ENCODE data around the gene GATD1. TPM values are rescaled to one million over a fixed set of nuclear protein-coding genes. Genes with fewer than 3 reads are reported as not detected.
"Not testable (repeated sequence)": the region's sequence is repeated elsewhere in the genome, so short reads cannot be mapped to it uniquely, and the experiment has no call there.

Gene GATD1
- total RNA-seq, 2 experiments from 2014 or later: 109 to 117 TPM

DNA sequence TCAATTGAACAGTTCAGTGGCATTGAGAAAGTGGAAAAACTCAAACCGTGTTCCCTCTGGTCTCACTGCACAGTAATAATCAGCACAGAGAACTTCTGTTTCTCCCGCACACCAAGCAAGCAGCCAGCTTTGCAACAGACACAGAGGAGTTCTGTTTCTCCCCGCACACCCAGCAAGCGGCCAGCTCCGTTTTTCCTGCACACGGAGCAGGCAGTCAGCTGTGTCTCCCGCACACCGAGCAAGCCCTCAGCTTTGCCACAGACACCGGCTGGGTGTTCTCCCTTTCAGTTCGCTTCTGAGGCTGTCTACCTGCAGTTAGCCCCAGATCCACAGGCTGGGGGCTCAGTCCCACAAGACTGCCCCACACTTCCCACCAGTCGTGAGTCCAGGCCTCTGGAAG lies 39.9 kb downstream of the GATD1 start:
- Histone ChIP-seq H3K9me2 (ENCODE audit: insufficient read depth, low read length) (no peaks in the 10 kb centered on the region), H3K4me2 (ENCODE audit: low read length) (no peak overlapping the region), H4K20me1 (ENCODE audit: insufficient read depth, low read length) (no peaks in the 10 kb centered on the region), H3K4me1 (ENCODE audit: insufficient read depth, low read length, poor library complexity, severe bottlenecking) (no peaks in the 10 kb centered on the region), H3K36me3 (ENCODE audit: insufficient read depth, low read length) (no peaks in the 10 kb centered on the region), H2AFZ (ENCODE audit: low read length) (no peak overlapping the region), H3K4me3 (ENCODE audit: low read depth, low read length, poor library complexity, severe bottlenecking) (no peak overlapping the region), H3K79me2 (ENCODE audit: insufficient read depth, low read depth, low read length) (no peaks in the 10 kb centered on the region), H3K27ac (ENCODE audit: low read depth, low read length, poor library complexity, severe bottlenecking) (no peak overlapping the region), H3K9me3 (ENCODE audit: low read length) (no peaks in the 10 kb centered on the region)
- TF ChIP-seq, protein P1, sequence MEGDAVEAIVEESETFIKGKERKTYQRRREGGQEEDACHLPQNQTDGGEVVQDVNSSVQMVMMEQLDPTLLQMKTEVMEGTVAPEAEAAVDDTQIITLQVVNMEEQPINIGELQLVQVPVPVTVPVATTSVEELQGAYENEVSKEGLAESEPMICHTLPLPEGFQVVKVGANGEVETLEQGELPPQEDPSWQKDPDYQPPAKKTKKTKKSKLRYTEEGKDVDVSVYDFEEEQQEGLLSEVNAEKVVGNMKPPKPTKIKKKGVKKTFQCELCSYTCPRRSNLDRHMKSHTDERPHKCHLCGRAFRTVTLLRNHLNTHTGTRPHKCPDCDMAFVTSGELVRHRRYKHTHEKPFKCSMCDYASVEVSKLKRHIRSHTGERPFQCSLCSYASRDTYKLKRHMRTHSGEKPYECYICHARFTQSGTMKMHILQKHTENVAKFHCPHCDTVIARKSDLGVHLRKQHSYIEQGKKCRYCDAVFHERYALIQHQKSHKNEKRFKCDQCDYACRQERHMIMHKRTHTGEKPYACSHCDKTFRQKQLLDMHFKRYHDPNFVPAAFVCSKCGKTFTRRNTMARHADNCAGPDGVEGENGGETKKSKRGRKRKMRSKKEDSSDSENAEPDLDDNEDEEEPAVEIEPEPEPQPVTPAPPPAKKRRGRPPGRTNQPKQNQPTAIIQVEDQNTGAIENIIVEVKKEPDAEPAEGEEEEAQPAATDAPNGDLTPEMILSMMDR (conservative IDR thresholded peaks at IDR 0.05; ENCODE audit: low read length): no peak
- no peak for TF ChIP-seq EZH2phosphoT487 (IDR thresholded peaks at IDR 0.05; ENCODE audit: borderline replicate concordance, low read depth, low read length)
- CTCF ChIA-PET (ENCODE audit: unreplicated experiment): no interaction called here
- POLR2A ChIA-PET: no interaction called here
- no peak for DNase-seq (ENCODE audit: low spot score)
- no TSS peak for BruUV-seq (replicated peaks)
- intact Hi-C loops (cut with micrococcal nuclease; ENCODE audit: unreplicated experiment): no loop called here

DNA sequence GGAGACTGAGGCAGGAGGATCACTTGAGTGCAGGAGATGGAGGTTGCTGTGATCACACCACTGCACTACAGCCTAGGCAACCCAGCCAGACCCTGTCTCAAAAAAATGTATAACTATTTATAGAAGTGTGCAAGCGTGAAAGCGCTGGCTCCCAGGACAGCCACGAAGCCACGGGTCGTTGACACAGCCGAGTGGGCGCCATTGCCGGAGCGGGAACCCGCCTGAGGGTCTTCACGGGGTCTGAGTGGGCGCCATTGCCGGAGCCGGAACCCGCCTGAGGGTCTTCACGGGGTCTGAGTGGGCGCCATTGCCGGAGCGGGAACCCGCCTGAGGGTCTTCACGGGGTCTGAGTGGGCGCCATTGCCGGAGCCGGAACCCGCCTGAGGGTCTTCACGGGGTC lies 42.7 kb downstream of the GATD1 start:
- H3K36me3 ChIP-seq (ENCODE audit: insufficient read depth, low read length); POLR2A ChIA-PET: not testable (repeated sequence)

DNA sequence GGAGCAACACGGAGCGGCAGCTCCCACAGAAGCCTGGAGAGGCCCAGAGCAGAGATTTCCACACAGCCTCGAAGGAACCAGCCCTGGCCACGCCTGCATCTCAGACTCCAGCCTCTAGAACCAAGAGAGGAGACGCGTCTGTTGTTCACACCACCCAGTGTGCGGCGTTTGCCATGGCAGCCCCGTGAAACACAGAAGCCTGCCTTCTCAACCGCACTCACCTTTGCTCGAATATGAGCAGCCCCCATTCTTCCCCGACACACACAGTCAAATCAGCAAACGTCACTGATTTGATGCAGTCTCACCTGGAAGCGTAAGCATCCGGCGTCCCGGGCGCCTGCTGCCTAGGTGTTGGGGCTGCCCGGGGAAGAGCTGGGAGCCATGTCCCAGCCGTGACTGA lies 44.2 kb downstream of the GATD1 start:
- no peak for TF ChIP-seq EZH2phosphoT487 (IDR thresholded peaks at IDR 0.05; ENCODE audit: borderline replicate concordance, low read depth, low read length)
- TF ChIP-seq, protein P1 (conservative IDR thresholded peaks at IDR 0.05; ENCODE audit: low read length): no peak

More for the DNA sequence above, 42.7 kb downstream of the GATD1 start:
- H2AFZ ChIP-seq (ENCODE audit: low read length); H3K4me1 ChIP-seq (ENCODE audit: insufficient read depth, low read length, poor library complexity, severe bottlenecking); H3K9me3 ChIP-seq (ENCODE audit: low read length); CTCF ChIA-PET (ENCODE audit: unreplicated experiment); DNase-seq (ENCODE audit: low spot score); intact Hi-C loops (cut with micrococcal nuclease; ENCODE audit: unreplicated experiment); H3K79me2 ChIP-seq (ENCODE audit: insufficient read depth, low read depth, low read length); H4K20me1 ChIP-seq (ENCODE audit: insufficient read depth, low read length); H3K9me2 ChIP-seq (ENCODE audit: insufficient read depth, low read length); H3K4me3 ChIP-seq (ENCODE audit: low read depth, low read length, poor library complexity, severe bottlenecking); H3K4me2 ChIP-seq (ENCODE audit: low read length); BruUV-seq (replicated peaks); H3K27ac ChIP-seq (ENCODE audit: low read depth, low read length, poor library complexity, severe bottlenecking): not testable (repeated sequence)

More for the DNA sequence above, 44.2 kb downstream of the GATD1 start:
- Histone ChIP-seq H3K27ac (ENCODE audit: low read depth, low read length, poor library complexity, severe bottlenecking) (no peak overlapping the region), H2AFZ (ENCODE audit: low read length) (no peak overlapping the region), H3K9me2 (ENCODE audit: insufficient read depth, low read length) (no peaks in the 10 kb centered on the region), H3K4me3 (ENCODE audit: low read depth, low read length, poor library complexity, severe bottlenecking) (no peak overlapping the region), H3K4me1 (ENCODE audit: insufficient read depth, low read length, poor library complexity, severe bottlenecking) (peaks cover 9% of the 10 kb centered on the region), H3K9me3 (ENCODE audit: low read length) (no peaks in the 10 kb centered on the region), H3K79me2 (ENCODE audit: insufficient read depth, low read depth, low read length) (no peaks in the 10 kb centered on the region), H3K36me3 (ENCODE audit: insufficient read depth, low read length) (no peaks in the 10 kb centered on the region), H4K20me1 (ENCODE audit: insufficient read depth, low read length) (no peaks in the 10 kb centered on the region), H3K4me2 (ENCODE audit: low read length) (no peak overlapping the region)
- no TSS peak for BruUV-seq (replicated peaks)
- intact Hi-C loops (cut with micrococcal nuclease; ENCODE audit: unreplicated experiment): no loop called here
- ChIA-PET POLR2A (interaction anchor here (0.6 kb wide), 2 partner anchors 17 to 1216 kb away, joined by 3 to 6 read pairs; no protein-coding TSS in a partner anchor), CTCF (ENCODE audit: unreplicated experiment) (no interaction called here)
- DNase-seq (ENCODE audit: low spot score): no peak
